Keratinocyte (primary cell): ENCODE results near the gene MAP3K20.

Experiments used
- EZH2 ChIP-seq: IDR thresholded peaks from one replicate; pipeline ENCODE4 v1.6.1; 2012; ENCODE audit warnings: inconsistent platforms, mild to moderate bottlenecking, low read length, moderate library complexity
- TF ChIP-seq, protein P1 (sequence below), 3 experiments: IDR thresholded peaks in 1 of 3; conservative IDR thresholded peaks in 1 of 3; optimal IDR thresholded peaks in 1 of 3; 2 replicates in 2 of 3; 3 replicates in 1 of 3; pipeline versions ENCODE3 to v1.5.1; 2011; ENCODE audit warnings: low read length in 3 of 3, mild to moderate bottlenecking in 3 of 3, moderate library complexity in 2 of 3, control low read depth in 1 of 3, inconsistent platforms in 1 of 3; ENCODE audit not compliant: insufficient read depth in 2 of 3; ENCODE audit errors: extremely low read depth in 1 of 3

DNA sequence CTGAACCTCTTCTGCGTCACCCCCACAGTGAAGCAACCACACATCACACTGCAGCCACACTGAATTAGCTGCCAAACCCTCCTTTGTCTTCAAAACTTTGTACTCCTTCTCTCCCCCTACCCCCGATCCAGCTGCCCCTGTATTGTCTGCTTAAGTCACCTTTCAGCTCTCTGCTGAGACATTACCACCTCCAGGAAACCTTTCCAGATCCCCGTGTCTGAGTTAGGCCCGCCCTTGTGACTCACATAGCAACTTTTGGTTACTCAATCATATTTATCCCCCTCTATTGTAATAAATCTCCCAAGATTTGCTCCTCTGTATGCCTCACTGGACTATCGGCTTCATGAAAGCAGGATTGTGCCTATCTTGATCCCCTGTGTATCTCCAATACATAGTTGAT is 196.2 kb downstream of the MAP3K20 start:
- TF ChIP-seq, protein P1, sequence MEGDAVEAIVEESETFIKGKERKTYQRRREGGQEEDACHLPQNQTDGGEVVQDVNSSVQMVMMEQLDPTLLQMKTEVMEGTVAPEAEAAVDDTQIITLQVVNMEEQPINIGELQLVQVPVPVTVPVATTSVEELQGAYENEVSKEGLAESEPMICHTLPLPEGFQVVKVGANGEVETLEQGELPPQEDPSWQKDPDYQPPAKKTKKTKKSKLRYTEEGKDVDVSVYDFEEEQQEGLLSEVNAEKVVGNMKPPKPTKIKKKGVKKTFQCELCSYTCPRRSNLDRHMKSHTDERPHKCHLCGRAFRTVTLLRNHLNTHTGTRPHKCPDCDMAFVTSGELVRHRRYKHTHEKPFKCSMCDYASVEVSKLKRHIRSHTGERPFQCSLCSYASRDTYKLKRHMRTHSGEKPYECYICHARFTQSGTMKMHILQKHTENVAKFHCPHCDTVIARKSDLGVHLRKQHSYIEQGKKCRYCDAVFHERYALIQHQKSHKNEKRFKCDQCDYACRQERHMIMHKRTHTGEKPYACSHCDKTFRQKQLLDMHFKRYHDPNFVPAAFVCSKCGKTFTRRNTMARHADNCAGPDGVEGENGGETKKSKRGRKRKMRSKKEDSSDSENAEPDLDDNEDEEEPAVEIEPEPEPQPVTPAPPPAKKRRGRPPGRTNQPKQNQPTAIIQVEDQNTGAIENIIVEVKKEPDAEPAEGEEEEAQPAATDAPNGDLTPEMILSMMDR (optimal IDR thresholded peaks at IDR 0.05 in 1 of 3, IDR thresholded peaks at IDR 0.05 in 1 of 3, conservative IDR thresholded peaks at IDR 0.05 in 1 of 3; ENCODE audit: extremely low read depth in 1 of 3, insufficient read depth in 2 of 3, low read length in 3 of 3), result no peak
- no peak for TF ChIP-seq EZH2
